Activated CD4-positive, alpha-beta memory T cell treated with anti-CD3 and anti-CD28 coated beads for 36 hours (primary cell): ENCODE data around the gene NOS1AP. TPM values are rescaled to one million over a fixed set of nuclear protein-coding genes. Genes with fewer than 3 reads are reported as not detected.

Source experiments
- CTCF ChIA-PET: fragments of 350-600 bp; sonication (Branson Sonifier 250); formaldehyde crosslinking; loops from one replicate; lab custom pipeline; 2021; ENCODE audit warnings: antibody characterized with exemption, inconsistent platforms; lab: Charles Lee
- POLR2A ChIA-PET: fragments of 350-600 bp; sonication (Branson Sonifier 250); formaldehyde crosslinking; loops from one replicate; lab custom pipeline; 2021; ENCODE audit warnings: antibody characterized with exemption; lab: Charles Lee
- DNase-seq: peaks from one replicate; pipeline ENCODE4 v3.0.0-alpha.2; 2020
- H3K27ac Mint-ChIP-seq: one replicate; pipeline ENCODE4 v1.8.0; 2021; ENCODE audit warnings: mixed read lengths
- H3K27me3 Mint-ChIP-seq: one replicate; pipeline ENCODE4 v1.8.0; 2021; ENCODE audit warnings: mixed read lengths
- H3K36me3 Mint-ChIP-seq: one replicate; pipeline ENCODE4 v1.8.0; 2021; ENCODE audit warnings: mixed read lengths
- H3K4me1 Mint-ChIP-seq: one replicate; pipeline ENCODE4 v1.8.0; 2021; ENCODE audit warnings: low read depth, mixed read lengths
- H3K4me3 Mint-ChIP-seq: one replicate; pipeline ENCODE4 v1.8.0; 2021; ENCODE audit warnings: mild to moderate bottlenecking, mixed read lengths
- H3K9me3 Mint-ChIP-seq: one replicate; pipeline ENCODE4 v1.8.0; 2021; ENCODE audit warnings: mixed read lengths
- intact Hi-C: fragments of 100-400 bp; cut with micrococcal nuclease; formaldehyde crosslinking; loops from one replicate; pipeline ENCODE4 v1.15.1; 2023
- total RNA-seq, 2 experiments: library from RNA; stranded (reverse); gene quantifications; one replicate each; pipeline ENCODE4 v1.2.3, GENCODE V29; 2021

Gene NOS1AP
- total RNA-seq, 2 experiments from 2014 or later = 0.12 TPM; not detected in 1

DNA sequence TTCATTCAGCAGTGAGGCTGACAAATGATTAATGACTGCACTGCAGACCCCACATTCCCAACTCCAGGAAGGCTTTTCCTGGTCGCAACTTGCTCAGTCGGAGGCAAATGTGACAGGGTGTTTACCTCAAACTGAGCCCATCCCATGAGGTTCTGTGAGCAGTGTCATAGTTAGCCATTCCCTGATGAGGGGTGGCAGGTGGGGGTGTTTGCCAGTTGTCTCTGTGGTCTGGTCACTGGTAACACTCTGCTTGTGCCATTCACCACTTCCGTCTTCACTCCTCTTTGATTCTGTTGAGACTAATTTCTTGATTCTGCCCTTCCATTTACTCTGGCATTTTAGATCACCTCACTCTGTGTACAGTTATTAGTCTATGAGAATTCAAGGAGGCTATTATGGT is 73.5 kb downstream of the NOS1AP start:
- no peaks in the 10 kb centered on the region for H3K36me3 Mint-ChIP-seq
- peaks cover 24% of the 10 kb centered on the region for H3K27me3 Mint-ChIP-seq
- H3K4me1 Mint-ChIP-seq = no peaks in the 10 kb centered on the region
- H3K9me3 Mint-ChIP-seq = no peaks in the 10 kb centered on the region
- intact Hi-C loops = no loop called here
- H3K4me3 Mint-ChIP-seq = no peak overlapping the region
- ChIA-PET POLR2A (no interaction called here), CTCF (no interaction called here)
- no peak for DNase-seq
- no peak overlapping the region for H3K27ac Mint-ChIP-seq

DNA sequence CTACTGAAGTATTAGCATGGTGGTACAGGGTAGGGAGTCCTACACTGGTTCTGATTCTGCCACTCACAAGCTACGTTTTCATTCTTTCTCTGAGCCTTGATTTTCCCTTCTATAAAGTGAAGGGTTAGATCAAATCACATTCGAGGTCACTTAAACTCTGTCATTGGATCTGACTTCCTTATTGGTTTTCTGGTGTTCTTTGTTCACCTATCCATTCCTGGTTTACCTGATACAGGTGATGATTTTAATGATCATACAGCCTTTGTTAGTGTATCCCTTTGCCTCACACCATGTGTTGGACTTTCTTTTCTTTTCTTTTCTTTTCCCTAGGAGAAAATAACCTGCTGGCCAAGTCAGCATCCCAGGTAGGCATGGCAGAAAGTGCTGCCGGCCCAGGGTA is 74.8 kb downstream of the NOS1AP start:
- ChIA-PET CTCF (no interaction called here), POLR2A (no interaction called here)
- intact Hi-C loops = no loop called here
- Mint-ChIP-seq H3K4me3 (no peak overlapping the region), H3K36me3 (no peaks in the 10 kb centered on the region), H3K9me3 (no peaks in the 10 kb centered on the region), H3K4me1 (no peaks in the 10 kb centered on the region), H3K27me3 (peaks cover 19% of the 10 kb centered on the region), H3K27ac (no peak overlapping the region)
- DNase-seq = no peak

DNA sequence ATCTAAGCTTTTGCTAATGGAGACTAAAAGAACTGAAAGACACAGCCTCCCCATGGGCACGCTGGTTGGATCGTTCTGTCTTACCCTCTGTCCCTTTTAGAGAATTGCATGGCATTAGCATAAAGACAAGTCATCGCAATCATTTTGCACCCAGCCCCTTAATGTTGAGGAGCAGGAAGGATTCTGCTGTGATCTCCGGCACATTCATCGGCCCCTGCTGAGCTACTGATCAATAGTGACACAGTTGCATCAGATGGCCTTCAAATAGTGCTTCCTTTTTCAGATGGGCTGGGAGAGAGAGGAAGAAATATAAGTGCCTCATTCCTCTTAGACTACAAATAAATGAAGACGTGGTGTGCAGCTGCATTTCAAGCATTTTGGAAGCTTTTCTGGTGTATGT is 75.4 kb downstream of the NOS1AP start:
- no peak for DNase-seq
- Mint-ChIP-seq H3K36me3 (no peaks in the 10 kb centered on the region), H3K27ac (no peak overlapping the region), H3K4me1 (no peaks in the 10 kb centered on the region), H3K4me3 (no peak overlapping the region), H3K27me3 (peaks cover 18% of the 10 kb centered on the region), H3K9me3 (no peaks in the 10 kb centered on the region)
- intact Hi-C loops = no loop called here
- ChIA-PET CTCF (no interaction called here), POLR2A (no interaction called here)

DNA sequence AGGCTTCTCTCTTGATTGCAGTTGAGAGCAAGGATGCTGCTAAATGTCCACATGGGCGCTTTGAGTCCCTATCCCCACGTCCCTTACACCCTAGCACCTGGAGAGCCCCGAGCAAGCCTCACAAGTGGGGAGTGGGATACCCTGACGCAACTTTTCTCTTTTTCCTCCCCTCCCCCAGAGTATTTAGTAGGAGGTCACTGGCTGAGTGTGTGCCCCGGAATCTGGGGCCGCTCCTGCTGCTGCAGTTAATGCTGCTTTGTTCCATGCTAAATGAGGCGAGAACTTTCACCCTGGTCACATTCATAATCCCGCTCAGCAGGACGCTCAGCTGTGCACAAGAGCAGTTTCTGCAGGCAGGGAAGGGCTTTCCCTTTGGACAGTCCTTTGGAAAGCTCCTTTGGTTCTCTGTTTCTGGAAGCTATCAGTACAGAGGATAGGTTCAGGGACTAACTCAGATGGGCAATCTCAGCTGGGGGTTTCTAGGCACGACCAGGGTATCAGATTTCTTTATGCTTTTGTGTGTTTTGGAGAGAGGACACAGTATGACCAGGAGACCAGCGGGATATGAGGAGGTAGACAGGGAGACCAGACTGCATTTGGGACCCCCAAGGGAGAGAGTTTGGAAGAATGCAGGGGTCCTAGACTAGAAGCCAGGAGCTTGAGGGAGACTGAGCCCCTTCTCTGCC is 75.9 kb downstream of the NOS1AP start:
- no peaks in the 10 kb centered on the region for H3K4me1 Mint-ChIP-seq
- POLR2A ChIA-PET = no interaction called here

DNA sequence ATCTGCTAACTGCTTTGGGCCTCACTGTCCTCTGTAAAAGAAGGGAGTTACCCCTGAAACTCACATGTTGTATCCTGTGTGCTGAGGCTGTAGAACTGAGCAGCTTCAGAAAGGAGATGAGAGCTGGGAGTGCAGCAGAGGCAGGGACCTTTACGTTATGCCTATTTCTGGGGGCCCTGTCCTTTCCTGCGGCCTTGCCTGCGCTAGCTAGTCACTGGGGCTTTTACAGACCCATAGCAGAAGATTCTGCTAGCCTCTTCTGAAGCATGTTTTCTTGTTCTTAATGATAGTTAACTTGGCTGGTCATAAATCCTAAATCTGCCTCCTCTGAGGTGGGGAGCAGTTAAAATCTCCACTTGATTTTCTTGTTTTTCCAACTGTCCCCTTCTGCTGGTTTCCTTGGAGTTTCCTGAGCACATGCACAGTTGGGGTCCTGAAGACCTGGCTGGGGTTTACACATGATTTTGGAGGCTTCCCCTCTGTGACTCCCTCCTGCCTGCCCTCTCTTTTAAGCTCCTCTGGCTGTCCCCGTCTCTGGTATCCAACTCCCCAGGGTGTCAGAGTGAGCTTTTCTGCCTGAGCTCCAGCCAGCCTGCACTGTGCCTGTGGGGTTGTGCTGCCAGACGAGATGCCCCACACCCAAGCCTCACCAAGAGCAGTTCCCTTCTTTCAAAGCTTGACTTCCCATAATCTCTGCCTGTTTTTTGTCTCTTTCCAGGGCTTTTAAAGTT is 76.6 kb downstream of the NOS1AP start:
- CTCF ChIA-PET = no interaction called here
- peaks cover 4% of the 10 kb centered on the region for H3K9me3 Mint-ChIP-seq
- H3K36me3 Mint-ChIP-seq = no peaks in the 10 kb centered on the region
- H3K27ac Mint-ChIP-seq = no peak overlapping the region
- no peaks in the 10 kb centered on the region for H3K4me1 Mint-ChIP-seq
- H3K27me3 Mint-ChIP-seq = peaks cover 18% of the 10 kb centered on the region
- POLR2A ChIA-PET = no interaction called here
- no peak for DNase-seq
- intact Hi-C loops = no loop called here
- no peak overlapping the region for H3K4me3 Mint-ChIP-seq

More for the DNA sequence above, 75.9 kb downstream of the NOS1AP start:
- intact Hi-C loops = no loop called here
- no peak for DNase-seq
- H3K9me3 Mint-ChIP-seq = peaks cover 4% of the 10 kb centered on the region
- peaks cover 18% of the 10 kb centered on the region for H3K27me3 Mint-ChIP-seq
- H3K4me3 Mint-ChIP-seq = no peak overlapping the region
- no peak overlapping the region for H3K27ac Mint-ChIP-seq
- H3K36me3 Mint-ChIP-seq = no peaks in the 10 kb centered on the region
- CTCF ChIA-PET = no interaction called here

DNA sequence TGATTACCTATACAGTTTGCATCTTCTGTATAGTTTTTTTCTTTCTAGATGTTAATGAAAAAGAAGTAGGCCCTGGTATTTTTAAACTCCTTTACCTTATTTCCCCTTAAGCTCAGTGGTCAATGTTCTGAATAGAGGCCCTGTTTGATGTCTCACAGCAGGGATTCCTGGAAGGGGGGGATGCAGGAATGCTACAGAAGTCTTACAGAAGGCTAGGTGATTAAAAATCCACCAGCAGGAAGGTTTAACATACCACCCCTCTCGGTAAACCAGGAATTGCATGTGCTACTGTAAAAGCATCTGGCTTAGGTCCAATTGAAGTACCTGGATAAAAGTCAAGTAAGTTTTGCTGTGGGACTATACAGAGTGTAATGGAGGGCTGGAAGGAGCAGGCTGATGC is 78.3 kb downstream of the NOS1AP start:
- POLR2A ChIA-PET = no interaction called here
- H3K36me3 Mint-ChIP-seq = no peaks in the 10 kb centered on the region
- H3K4me1 Mint-ChIP-seq = no peaks in the 10 kb centered on the region
- CTCF ChIA-PET = no interaction called here
- H3K27ac Mint-ChIP-seq = no peak overlapping the region
- no peak for DNase-seq
- H3K27me3 Mint-ChIP-seq = peaks cover 12% of the 10 kb centered on the region
- intact Hi-C loops = no loop called here
- no peak overlapping the region for H3K4me3 Mint-ChIP-seq
- peaks cover 4% of the 10 kb centered on the region for H3K9me3 Mint-ChIP-seq

DNA sequence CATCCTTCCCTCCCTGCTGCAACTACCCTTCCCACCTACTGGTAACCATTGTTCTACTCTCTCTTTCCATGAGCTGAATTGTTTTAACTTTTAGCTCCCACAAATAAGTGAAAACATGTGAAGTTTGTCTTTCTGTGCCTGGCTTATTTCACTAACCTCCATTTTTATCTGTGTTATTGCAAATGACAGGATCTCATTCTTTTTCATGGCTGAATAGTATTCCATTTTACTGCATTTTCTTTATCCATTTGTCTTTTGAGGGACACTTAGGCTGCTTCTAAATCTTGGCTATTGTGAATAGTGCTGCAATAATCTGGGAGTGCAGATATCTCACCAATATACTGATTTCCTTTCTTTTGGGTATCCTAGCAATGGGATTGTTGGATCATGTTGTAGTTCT is 80.6 kb downstream of the NOS1AP start:
- CTCF ChIA-PET = no interaction called here

DNA sequence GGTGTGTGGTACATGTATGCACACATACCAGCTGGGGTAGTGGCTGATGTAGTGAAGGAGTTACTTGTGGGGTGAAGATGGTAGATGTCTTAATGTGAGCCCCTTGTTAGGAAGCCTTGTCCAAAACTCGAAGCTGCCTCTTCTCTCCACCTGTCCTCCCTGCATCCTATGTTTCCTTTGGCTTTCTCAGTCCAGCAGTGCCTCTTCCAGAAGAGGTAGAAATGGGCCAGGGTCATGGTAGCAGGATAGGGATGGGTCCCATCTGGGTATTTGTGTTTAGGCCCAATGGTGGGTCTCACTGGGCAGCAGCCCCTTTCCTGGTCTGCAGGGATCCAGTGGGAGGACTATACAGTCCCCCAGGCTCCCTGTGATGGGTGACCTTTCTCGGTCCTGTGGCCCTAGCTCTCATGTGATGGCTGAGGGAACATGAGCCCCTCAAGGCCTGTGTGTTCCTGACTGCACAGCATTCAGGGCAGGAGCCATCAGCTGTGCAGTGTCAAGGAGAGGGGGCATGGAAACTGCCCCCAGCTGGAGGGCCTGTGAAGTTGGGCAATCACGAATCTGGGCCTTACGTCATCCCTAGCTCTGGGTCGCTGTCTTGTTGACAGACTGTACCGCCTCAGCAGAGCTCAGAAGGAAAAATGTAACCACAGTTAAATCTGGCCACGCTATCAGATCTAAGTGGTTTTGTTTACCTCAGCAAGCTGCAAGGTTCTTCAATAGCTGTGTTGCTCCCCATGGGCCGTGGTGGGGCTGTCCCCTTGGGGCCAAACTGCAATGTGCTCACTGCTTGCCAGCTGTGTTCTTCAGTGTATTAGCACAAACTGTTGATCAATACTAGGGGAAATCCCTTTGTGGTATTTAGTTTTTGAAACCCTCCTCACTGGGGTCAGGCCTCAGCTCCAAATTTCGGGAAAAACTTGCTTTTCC is 82.7 kb downstream of the NOS1AP start:
- no peaks in the 10 kb centered on the region for H3K4me1 Mint-ChIP-seq
- DNase-seq = peak; percentile 20
- no peaks in the 10 kb centered on the region for H3K36me3 Mint-ChIP-seq
- intact Hi-C loops = no loop called here
- no peak overlapping the region for H3K27ac Mint-ChIP-seq
- H3K27me3 Mint-ChIP-seq = peaks cover 3% of the 10 kb centered on the region
- no peak overlapping the region for H3K4me3 Mint-ChIP-seq
- POLR2A ChIA-PET = no interaction called here
- CTCF ChIA-PET = no interaction called here
- H3K9me3 Mint-ChIP-seq = peaks cover 4% of the 10 kb centered on the region

More for the DNA sequence above, 80.6 kb downstream of the NOS1AP start:
- H3K4me3 Mint-ChIP-seq = no peak overlapping the region
- H3K27ac Mint-ChIP-seq = no peak overlapping the region
- no peak for DNase-seq
- H3K9me3 Mint-ChIP-seq = peaks cover 4% of the 10 kb centered on the region
- H3K27me3 Mint-ChIP-seq = peaks cover 6% of the 10 kb centered on the region
- H3K4me1 Mint-ChIP-seq = no peaks in the 10 kb centered on the region
- intact Hi-C loops = no loop called here
- H3K36me3 Mint-ChIP-seq = no peaks in the 10 kb centered on the region
- POLR2A ChIA-PET = no interaction called here

DNA sequence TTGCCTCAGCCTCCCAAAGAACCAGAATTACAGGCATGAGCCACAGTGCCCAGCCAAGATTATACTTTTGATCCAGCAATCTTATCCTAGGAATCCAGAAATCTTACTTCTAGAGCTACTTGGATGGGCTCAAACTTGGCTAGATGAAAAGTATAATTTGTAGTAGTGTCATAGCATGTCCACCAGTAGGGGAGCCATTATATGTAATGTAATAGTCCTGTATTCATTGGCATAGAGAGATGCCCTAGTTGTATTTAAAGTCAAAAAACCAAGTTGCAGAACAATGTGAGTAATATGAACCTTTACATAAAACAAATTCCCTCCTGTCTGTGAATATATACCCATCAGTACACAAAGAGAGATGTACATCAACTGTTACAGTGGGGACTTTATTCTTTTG is 83.9 kb downstream of the NOS1AP start:
- ChIA-PET POLR2A (no interaction called here), CTCF (no interaction called here)
- intact Hi-C loops = no loop called here
- Mint-ChIP-seq H3K36me3 (no peaks in the 10 kb centered on the region), H3K27me3 (peaks cover 3% of the 10 kb centered on the region), H3K4me1 (no peaks in the 10 kb centered on the region), H3K4me3 (no peak overlapping the region), H3K27ac (no peak overlapping the region), H3K9me3 (peaks cover 4% of the 10 kb centered on the region)
- no peak for DNase-seq

DNA sequence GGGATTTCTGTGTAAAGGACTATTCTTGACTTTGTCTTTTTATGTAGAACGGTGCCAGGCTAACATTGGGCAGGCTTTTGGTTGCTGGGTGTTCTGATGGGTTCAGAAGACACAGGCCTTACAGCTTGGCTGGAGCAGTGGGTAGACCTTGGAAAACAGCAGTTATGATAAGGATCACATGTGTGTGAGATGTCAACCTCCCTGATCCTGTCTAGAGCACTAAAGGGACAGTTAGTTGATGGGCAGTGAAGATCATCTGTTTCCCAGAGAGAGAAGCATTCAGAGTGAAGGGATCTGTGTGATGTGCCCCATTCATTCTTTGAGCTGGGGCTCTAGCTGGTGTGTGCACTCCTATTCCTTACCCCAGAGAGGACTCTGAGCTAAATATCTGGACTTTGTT is 88.0 kb downstream of the NOS1AP start:
- no peaks in the 10 kb centered on the region for H3K4me1 Mint-ChIP-seq
- intact Hi-C loops = no loop called here

DNA sequence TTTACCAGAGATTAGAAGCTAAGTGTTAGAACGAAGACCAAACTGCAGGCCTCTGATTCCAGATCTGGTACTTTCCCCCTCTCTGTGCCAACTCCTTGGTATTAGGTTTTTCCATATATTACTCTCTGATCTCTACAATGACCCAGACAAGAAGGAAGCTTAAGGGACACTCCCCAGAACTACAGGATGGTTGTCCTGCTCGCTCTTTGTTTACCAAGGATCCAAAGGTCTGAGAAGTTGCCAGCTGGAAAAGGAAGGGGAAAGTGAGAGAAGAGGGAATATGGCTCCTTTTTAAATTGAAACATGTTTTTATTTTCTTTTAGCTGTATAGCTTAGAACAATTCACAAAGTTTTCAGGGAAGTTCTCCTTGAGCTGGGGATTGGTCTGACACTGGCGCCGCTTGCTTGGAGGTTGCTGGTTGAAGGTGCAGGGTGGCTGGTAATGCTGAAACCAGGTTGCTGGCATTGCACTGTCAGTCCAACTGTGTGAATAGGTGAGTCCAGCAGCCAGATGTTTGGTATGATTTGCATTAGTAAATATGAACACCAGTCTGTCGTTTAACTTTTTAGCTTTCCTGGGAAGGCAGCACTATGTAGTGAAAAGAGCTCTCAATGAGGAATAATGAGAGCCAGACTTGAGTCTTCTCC is 89.3 kb downstream of the NOS1AP start:
- no peak for DNase-seq
- POLR2A ChIA-PET = no interaction called here
- Mint-ChIP-seq H3K36me3 (no peaks in the 10 kb centered on the region), H3K27me3 (peaks cover 8% of the 10 kb centered on the region), H3K4me3 (no peak overlapping the region), H3K4me1 (no peaks in the 10 kb centered on the region), H3K27ac (no peak overlapping the region), H3K9me3 (no peaks in the 10 kb centered on the region)
- CTCF ChIA-PET = no interaction called here
- intact Hi-C loops = no loop called here

More for the DNA sequence above, 88.0 kb downstream of the NOS1AP start:
- Mint-ChIP-seq H3K4me3 (no peak overlapping the region), H3K36me3 (no peaks in the 10 kb centered on the region), H3K27ac (no peak overlapping the region), H3K27me3 (no peaks in the 10 kb centered on the region), H3K9me3 (no peaks in the 10 kb centered on the region)
- DNase-seq = no peak
- ChIA-PET POLR2A (no interaction called here), CTCF (no interaction called here)

DNA sequence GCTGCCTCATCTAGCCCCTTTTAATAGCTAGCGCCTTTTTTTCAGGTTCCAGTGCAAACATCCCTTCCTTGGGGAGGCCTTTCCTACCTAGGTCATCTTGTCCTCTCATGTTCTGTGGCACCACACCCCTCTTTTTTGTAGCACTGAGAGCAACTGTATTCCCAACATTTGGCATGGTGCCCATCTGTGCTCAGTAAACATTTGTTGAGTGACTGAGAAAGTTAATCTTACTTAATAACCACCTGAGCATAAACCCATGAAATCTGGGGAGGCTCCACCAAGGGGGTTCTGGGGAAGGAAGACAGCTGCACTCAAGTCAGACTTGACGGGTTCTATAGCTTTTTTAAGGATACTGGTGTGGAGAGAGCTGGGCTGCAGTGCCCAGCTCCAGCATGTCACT is 90.0 kb downstream of the NOS1AP start:
- H3K4me1 Mint-ChIP-seq = no peaks in the 10 kb centered on the region
- H3K27ac Mint-ChIP-seq = no peak overlapping the region
- H3K27me3 Mint-ChIP-seq = peaks cover 8% of the 10 kb centered on the region
- DNase-seq = no peak
- CTCF ChIA-PET = no interaction called here
- H3K36me3 Mint-ChIP-seq = no peaks in the 10 kb centered on the region
- POLR2A ChIA-PET = no interaction called here
- intact Hi-C loops = no loop called here
- H3K4me3 Mint-ChIP-seq = no peak overlapping the region
- H3K9me3 Mint-ChIP-seq = no peaks in the 10 kb centered on the region
